Stimulated activated CD4-positive, alpha-beta T cell treated with anti-CD3 and anti-CD28 coated beads, Interleukin-2, amount 100 ng/mL, for 24 hours (primary cell): Measurements from ENCODE around the gene METTL9.
"Not testable (repeated sequence)": the region's sequence is repeated elsewhere in the genome, so short reads cannot be mapped to it uniquely, and the experiment has no call there.

Experiments
- DNase-seq, 2 donors: peaks; one replicate each; pipeline ENCODE4 v3.0.0-alpha.2; 2020

Gene METTL9

DNA sequence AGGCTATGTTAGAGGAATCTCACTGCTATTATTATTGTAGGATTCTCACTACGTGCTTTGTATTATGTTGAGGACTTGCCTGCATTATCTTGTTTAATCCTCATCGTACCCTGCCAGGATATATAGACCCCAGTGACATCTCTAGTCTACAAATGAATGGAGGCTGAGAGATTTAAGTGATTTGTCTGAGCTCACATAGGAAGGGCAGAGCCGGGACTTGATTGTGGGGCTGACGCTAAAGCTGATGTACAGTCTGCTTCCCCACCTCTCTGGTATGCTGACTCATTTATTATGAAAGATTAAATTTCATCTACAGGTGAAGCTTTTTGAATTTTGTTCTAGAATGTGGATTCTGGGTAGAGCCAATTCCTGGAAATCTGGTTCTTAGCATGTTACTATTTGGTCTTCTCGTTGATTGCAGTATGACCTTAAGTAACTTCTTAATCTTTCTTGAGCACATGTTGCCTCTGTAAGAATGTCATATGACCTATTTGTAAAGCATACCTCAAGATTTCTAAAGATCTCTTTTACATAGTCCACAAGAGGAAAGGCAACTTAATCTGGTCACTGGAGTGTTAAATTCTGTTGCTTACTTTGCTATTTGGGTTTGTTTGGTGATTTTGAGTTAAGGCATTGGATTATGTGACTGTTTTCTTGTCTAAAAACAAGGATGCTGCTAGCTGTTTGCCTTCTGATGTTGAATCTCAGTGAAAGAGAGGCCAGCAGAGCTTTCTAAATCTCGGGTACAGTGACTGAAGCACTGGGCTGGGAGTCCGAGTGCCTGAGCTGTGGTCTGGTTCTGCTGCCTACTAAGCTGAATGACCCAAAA, 12.4 kb downstream of the METTL9 start:
- DNase-seq: no peak

DNA sequence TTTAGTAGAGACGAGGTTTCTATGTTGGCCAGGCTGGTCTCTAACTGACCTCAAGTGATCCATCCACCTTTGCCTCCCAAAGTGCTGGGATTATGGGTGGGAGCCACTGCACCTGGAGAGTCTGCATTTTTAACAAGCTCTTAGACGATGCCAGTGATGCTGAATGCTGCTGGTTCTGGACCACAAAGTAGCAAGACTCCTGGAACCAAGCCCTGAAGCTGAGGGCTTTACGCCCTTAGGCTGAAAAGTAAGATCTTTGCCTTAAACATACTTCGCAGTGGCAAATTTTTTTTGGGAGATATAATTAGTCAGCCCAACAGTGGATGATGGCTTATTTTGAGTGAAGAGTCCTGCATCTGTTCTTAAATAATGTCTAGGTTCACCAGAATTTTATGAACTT, 14.0 kb downstream of the METTL9 start:
- DNase-seq: no peak

GRCh38 chr16:21613781-21614180, 14.4 kb downstream of the METTL9 start:
- no peak for DNase-seq

GRCh38 chr16:21614896-21615295, 15.5 kb downstream of the METTL9 start:
- no peak for DNase-seq

DNA sequence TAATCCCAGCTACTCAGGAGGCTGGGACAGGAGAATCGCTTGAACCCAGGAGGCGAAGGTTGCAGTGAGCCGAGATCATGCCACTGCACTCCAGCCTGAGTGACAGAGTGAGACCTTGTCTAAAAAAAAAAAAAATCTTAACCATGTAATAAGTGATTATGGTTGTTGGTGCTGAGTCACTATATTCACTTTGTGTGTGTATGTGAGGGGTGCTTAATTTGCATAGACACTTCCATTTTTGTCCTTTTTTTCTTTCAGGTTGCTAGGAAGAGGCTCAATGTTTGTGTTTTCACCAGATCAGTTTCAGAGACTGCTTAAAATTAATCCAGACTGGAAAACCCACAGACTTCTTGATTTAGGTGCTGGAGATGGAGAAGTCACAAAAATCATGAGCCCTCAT, 18.2 kb downstream of the METTL9 start:
- DNase-seq: no peak

DNA sequence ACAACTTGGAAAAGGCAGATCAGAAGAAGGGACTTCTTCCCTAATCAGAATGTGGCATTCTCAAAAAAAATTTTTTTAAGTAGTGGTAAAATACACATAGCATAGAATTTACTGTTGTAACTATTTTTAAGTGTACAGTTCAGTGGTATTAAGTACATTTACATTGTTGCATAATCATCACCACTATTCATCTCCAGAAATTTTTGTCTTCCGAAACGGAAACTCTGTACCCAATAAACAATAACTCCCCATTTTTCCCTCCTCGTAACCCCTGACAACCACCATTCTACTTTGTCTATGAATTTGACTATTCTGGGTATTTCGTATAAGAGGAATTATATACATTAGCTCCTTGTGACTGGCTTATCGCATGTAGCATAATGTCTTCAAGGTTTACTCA, 18.9 kb downstream of the METTL9 start:
- no peak for DNase-seq

DNA sequence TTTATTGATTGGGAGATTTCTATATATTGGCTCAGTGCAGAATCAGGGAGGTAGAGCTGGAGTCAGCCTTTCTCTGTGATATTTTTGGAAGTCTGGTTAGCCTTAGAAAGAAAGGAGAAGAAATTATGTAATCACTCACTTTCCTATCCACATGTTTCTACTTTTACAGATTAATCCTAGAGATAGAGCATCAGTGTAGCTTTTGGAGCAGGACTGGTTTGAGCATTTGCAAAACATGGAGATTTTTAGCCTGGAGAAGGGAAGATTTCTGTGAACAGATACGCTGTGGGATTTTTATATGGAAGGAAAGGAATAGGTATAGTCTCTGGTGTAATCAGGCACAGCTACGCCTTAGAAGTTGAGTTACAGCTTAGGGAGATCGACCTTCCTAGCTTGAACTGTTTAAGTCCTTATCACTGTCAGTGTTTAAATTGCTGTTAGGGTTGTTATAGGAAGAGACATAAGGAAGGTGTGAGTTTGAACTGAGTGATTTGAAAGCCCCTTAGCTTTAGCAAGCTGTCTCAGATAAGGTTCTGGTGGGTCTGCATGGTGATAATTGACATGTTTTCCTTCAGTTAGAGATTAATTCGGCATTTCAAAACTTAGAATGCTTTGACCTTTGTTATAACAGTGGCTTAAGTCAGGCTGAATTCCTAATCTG, 20.5 kb downstream of the METTL9 start:
- DNase-seq: no peak

GRCh38 chr16:21620592-21620991, 21.2 kb downstream of the METTL9 start:
- DNase-seq: no peak

DNA sequence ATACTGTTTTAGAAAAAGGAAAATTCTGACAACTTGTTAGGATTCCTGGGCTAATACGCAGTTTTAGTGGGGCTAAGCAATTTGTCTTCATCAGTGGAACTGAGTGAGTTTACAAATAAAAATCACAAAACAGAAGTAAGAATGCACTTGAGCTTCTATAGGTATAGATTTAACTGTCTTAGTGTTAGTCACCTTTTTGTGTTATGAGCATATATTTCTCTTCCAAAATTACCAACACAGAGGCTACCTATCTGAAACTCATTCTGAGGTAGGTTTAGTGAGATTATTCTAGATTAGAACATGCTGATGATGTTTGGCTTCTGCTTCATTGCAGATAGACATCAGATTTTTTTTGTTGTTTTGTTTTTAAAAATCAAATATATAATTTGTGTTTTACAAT, 23.2 kb downstream of the METTL9 start:
- no peak for DNase-seq

GRCh38 chr16:21625026-21625425, 25.6 kb downstream of the METTL9 start:
- DNase-seq: no peak

DNA sequence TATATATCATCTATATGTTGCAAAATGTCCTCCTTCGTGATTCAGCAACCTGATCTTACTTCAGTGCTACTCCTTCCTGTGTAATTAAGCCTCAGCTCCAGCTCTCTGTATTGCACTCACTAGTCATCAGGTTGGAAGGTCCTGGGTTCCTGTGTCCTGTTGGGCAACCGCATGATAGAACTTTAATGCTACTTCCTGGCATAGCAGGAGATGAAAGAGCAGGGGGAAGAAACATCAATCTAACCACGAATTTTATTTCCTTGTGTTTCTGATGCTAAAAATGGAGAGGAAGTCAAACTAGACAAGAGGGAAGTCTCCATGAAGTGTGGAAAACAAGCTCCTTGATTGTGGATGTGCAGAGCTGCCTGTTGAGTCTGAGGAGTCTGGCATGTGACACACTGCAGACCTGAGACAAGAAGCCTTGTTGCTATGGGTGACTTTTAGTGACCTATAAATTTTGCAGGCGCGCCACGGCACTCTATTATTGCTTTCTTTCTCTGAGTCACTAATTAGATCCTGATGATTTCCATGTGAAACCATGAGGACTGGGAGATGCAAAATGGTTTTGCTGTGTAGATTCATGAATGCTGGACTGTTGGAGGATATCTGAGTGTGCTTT, 27.4 kb downstream of the METTL9 start:
- DNase-seq: no peak

DNA sequence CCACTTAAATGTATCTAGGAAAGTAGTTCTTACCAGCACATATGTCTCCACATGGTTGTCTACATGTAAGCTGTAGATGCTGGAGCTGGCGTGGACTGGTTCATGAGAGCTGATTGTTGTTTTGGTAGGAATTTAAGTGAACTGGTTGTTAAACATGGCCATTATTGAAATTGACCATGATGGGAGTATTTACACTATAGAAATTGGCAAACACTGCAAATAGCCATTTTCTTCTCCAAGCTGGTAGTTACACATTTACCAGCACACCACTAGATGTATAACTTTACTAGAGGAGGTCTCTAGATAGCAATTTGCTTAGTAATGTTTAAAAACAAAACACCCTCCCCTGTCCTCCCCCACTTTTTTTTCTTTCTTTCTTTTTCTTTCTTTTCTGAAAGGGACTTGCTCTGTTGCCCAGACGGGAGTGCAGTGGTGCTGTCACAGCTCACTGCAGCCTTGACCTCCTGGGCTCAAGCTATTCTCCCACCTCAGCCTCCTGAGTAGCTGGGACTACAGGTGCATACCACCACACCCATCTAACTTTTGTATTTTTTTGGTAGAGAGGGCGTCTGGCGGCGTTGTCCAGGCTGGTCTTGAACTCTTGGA, 28.8 kb downstream of the METTL9 start:
- no peak for DNase-seq

DNA sequence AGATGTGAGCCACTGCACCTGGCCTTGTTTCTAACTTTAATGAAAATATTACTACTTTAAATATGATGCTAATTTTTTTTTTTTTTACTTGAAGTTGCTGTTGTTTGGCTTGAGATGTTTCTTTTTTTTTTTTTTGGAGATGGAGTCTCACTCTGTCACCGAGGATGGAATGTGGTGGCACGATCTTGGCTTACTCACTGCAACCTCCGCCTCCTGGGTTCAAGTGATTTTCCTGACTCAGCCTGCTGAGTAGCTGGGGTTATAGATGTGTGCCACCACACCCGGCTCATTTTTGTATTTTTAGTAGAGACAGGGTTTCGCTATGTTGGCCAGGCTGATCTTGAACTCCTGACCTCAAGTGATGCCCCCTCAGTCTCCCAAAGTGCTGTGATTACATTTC, 29.4 kb downstream of the METTL9 start:
- no peak for DNase-seq

GRCh38 chr16:21629616-21630539, 30.5 kb downstream of the METTL9 start:
- not testable (repeated sequence) for DNase-seq

GRCh38 chr16:21630866-21631265, 31.5 kb downstream of the METTL9 start:
- not testable (repeated sequence) for DNase-seq

DNA sequence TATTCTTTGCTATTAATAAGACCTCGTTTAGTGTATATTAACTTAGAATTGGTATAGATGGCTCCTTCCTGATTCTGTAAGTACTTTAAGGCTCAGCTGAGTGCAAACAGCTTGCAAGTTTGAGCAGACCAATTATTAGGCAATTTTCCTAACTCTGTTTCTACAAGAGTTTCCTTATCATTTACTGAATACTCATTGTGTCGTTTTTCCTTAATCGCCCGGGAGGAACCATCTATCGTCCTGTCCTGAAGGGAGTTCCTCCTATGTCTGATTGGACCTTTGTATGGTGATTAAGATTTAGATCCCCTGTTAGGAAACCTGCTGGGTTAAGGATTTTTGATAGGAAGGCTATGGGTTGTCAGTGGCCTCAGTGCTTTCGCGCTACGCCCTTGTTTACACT, 32.0 kb downstream of the METTL9 start:
- not testable (repeated sequence) for DNase-seq

DNA sequence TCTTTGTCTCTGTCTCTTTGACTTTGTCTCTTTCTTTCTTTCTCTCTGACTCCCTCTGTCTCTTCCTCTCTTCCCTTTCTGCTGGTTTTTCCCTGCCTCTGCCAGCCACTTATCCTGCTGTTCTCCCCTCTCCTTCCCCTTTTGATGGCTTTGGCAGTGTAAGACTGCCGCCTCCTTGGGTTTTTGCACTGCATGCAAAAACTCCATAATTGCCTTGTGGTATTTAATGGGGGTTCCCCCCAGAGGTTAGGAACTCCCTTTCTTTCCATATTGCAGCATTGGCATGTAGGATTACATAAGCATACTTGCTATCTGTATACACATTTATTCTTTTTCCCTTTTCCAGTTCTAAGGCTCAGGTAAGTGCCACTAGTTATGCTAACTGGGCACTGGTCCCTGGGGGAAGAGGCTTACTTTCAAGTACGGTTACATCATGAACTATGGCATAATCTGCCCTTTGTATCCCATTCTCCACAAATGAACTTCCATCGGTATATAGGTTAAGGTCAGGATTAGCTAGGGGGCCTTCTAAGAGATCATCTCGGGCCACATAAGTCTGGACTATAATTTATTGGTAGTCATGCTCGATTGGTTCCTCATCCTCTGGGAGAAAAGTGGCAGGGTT, 32.7 kb downstream of the METTL9 start:
- not testable (repeated sequence) for DNase-seq

DNA sequence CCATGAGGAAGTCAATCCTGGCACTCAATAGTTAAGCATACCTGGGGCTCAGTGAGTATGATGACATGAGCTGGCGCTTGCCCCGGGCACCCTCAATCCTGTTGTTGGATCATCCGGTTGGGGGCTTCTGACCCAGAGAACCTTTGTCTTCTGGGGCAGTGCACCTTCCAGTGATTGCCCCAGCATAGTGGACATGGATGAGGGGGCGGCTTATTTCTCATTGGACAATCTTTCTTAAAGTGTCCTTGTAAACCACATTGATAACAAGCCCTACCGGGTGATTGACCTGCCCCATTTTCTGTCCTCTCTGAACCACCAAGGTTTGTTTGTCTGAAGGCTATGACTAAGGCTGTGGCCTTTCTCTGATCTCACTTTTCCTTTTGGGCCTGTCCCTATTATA, 34.8 kb downstream of the METTL9 start:
- DNase-seq: no peak

- DNase-seq: not testable (repeated sequence)
Observed at GRCh38 chr16:21635694-21636093, 36.3 kb downstream of the METTL9 start.

DNA sequence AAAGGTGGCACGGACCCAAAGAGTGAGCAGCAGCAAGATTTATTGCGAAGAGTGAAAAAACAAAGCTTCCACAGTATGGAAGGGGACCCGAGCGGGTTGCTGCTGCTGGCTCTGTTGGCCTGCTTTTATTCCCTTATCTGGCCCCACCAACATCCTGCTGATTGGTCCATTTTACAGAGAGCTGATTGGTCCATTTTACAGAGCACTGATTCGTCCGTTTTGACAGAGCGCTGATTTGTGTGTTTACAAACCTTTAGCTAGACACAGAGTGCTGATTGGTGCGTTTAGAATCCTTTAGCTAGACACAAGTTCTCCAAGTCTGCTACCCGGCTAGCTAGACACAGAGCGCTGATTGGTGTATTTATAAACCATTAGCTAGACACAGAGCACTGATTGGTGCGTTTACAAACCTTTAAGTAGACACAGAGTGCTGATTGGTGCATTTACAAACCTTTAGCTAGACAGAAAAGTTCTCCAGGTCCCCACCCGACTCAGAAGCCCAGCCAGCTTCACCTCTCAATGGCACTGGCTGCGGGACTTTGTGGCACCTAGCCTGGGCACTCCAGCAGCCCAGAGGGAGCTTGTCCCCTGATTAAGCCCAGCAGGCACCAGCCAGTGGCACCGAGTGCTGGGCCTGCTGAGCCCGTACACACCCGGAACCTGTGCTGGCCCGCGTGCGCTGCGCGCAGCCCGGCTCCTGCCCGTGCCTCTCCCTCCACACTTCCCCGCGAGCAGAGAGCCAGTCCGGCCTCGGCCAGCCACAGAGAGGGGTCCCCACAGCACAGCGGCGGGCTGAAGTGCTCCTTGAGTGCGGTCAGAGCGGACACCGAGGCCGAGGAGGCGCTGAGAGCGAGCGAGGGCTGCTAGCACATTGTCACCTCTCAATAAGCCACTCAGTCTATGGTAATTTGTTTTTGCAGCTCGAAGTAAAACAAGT, 37.9 kb downstream of the METTL9 start:
- no peak for DNase-seq

DNA sequence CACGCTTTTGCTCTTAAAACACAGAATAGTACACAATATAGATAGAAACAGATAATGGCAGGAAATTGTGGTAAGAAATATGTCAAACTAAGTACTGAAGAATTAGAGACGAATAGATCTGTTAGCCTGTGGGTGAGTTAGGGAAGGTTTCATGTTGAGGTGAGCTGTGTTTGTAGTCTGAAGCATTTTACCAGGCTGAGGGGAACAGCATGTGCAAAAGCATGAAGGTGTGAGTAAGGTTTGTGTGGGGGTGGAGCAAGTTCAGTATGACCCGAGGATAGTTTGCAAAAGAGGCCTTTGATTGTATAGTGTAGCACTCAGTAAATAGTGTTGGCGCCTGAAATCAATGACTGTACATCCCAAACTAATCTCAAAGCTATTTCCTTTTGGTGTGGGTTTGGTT, 39.2 kb downstream of the METTL9 start:
- DNase-seq: peak in 1 of 2 donors; percentile 42
